Breast epithelium (tissue), 4 donors: ENCODE measurements around the gene DDX56. TPM values are rescaled to one million over a fixed set of nuclear protein-coding genes. Genes with fewer than 3 reads are reported as not detected.

ENCODE experiments used
- DNase-seq, 2 donors: peaks; one replicate each; pipeline ENCODE4 v3.0.0-alpha.2; 2019; ENCODE audit warnings: low spot score in 2 of 2
- H3K27ac ChIP-seq, 2 donors: fragments of 200-600 bp; sonication (generic) in 1 of 2; one replicate each; pipeline ENCODE4 v1.5.1; 2016 to 2019; ENCODE audit warnings: mild to moderate bottlenecking in 1 of 2
- H3K27me3 ChIP-seq, 2 donors: fragments of 200-600 bp; sonication (generic) in 1 of 2; one replicate each; pipeline versions ENCODE4 v1.5.1 to v1.6.0; 2017 to 2019; ENCODE audit warnings: control low read depth in 1 of 2, mild to moderate bottlenecking in 1 of 2
- H3K36me3 ChIP-seq: fragments of 200-600 bp; one replicate; pipeline ENCODE4 v1.5.1; 2019
- H3K4me1 ChIP-seq, 2 donors: fragments of 200-600 bp; sonication (generic); one replicate each; pipeline ENCODE4 v1.5.1; 2016 to 2019; ENCODE audit warnings: control low read depth in 1 of 2
- H3K4me3 ChIP-seq, 3 donors: fragments of 200-600 bp; sonication (generic); 1 replicate in 2 of 3; 2 replicates in 1 of 3; pipeline ENCODE4 v1.5.1; 2016 to 2019; ENCODE audit warnings: mild to moderate bottlenecking in 3 of 3, moderate library complexity in 2 of 3
- H3K9me3 ChIP-seq, 2 donors: fragments of 200-600 bp; sonication (generic) in 1 of 2; one replicate each; pipeline ENCODE4 v1.5.1; 2016 to 2019; ENCODE audit warnings: control low read depth in 1 of 2
- POLR2A ChIP-seq: fragments of 450-650 bp; IDR thresholded peaks from one replicate; pipeline ENCODE4 v1.6.1; 2016; ENCODE audit warnings: antibody characterized with exemption, mild to moderate bottlenecking, moderate library complexity
- POLR2AphosphoS5 ChIP-seq, 3 donors: sonication (generic); formaldehyde crosslinking; IDR thresholded peaks; one replicate each; pipeline ENCODE4 v1.6.1; 2017; ENCODE audit warnings: antibody characterized with exemption in 3 of 3
- intact Hi-C: fragments of 100-400 bp; cut with DNase I; formaldehyde crosslinking; loops from one replicate; pipeline ENCODE4 v1.15.1; 2023; ENCODE audit warnings: low total_unique reads
- total RNA-seq, 3 donors: library from RNA; depleted of rRNA; stranded (reverse); fragments of >200 nt; gene quantifications; one replicate each; pipeline ENCODE4 v1.1.0, GENCODE V29; 2016
- TF ChIP-seq, protein P1 (sequence below), 3 donors: fragments of 450-650 bp; IDR thresholded peaks; one replicate each; pipeline ENCODE4 v1.5.1; 2016 to 2017; ENCODE audit warnings: antibody characterized with exemption in 3 of 3, mild to moderate bottlenecking in 3 of 3, moderate library complexity in 3 of 3

DDX56 gene, protein sequence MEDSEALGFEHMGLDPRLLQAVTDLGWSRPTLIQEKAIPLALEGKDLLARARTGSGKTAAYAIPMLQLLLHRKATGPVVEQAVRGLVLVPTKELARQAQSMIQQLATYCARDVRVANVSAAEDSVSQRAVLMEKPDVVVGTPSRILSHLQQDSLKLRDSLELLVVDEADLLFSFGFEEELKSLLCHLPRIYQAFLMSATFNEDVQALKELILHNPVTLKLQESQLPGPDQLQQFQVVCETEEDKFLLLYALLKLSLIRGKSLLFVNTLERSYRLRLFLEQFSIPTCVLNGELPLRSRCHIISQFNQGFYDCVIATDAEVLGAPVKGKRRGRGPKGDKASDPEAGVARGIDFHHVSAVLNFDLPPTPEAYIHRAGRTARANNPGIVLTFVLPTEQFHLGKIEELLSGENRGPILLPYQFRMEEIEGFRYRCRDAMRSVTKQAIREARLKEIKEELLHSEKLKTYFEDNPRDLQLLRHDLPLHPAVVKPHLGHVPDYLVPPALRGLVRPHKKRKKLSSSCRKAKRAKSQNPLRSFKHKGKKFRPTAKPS
- 10 to 100 TPM; 48.6 to 61.9 (median 61.8) TPM for total RNA-seq

DNA sequence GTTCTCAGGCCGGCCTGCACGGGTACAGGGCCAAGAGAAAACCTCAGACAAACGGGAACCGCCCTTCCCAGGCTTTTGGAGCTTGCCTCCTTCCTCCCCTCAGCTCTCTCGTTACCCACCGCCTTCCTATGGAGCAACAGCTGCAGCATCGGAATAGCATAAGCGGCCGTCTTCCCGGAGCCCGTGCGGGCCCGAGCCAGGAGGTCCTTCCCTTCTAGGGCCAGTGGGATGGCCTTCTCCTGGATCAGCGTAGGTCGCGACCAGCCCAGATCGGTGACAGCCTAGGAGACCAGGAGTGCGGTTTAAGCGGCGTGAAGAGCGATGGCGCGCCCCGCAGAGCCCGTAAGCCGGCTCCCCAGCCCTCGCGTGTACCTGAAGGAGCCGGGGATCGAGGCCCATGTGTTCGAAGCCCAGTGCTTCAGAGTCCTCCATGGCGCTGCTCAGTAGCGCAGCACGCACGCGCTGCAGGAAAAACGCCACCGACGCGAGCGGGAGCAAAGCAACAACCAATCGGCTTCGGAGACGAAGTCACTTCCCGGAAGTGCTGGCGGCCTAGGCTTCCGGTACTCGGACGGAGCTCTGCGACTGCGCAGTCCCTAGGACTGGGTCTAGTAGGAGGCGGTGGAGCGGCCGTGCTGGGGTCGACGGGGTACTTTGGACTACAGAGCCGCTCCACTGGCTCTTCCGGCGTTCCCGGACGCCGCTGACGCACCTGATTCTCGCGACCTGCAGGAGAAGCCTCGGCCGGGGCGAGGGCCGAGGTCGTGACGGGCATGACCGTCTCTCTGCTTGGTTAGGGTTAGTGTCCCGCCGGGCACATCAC lies at the start of gene DDX56:
DDX56 (minus strand) TSS at position 445 of the 823 bp plus-strand sequence; CDS start at position 432, 13 bp downstream.
- Histone ChIP-seq H3K4me1 (peaks cover 0 to 14% of the 10 kb centered on the region in 2 donors), H3K36me3 (peaks cover 26% of the 10 kb centered on the region), H3K27ac (peak within 1 kb of the TSS; percentile 92 to 95), H3K9me3 (no peaks in the 10 kb centered on the region), H3K27me3 (no peaks in the 10 kb centered on the region), H3K4me3 (peak within 1 kb of the TSS; percentile 84 to 92 (median 90))
- intact Hi-C loops, result no loop called here
- peak; percentile 89 to 94 (median 90) for TF ChIP-seq POLR2AphosphoS5 (IDR thresholded peaks at IDR 0.05)
- peak; percentile 82 for TF ChIP-seq POLR2A
- TF ChIP-seq, protein P1, sequence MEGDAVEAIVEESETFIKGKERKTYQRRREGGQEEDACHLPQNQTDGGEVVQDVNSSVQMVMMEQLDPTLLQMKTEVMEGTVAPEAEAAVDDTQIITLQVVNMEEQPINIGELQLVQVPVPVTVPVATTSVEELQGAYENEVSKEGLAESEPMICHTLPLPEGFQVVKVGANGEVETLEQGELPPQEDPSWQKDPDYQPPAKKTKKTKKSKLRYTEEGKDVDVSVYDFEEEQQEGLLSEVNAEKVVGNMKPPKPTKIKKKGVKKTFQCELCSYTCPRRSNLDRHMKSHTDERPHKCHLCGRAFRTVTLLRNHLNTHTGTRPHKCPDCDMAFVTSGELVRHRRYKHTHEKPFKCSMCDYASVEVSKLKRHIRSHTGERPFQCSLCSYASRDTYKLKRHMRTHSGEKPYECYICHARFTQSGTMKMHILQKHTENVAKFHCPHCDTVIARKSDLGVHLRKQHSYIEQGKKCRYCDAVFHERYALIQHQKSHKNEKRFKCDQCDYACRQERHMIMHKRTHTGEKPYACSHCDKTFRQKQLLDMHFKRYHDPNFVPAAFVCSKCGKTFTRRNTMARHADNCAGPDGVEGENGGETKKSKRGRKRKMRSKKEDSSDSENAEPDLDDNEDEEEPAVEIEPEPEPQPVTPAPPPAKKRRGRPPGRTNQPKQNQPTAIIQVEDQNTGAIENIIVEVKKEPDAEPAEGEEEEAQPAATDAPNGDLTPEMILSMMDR (IDR thresholded peaks at IDR 0.05), result no peak
- peak; percentile 87 to 90 for DNase-seq

DNA sequence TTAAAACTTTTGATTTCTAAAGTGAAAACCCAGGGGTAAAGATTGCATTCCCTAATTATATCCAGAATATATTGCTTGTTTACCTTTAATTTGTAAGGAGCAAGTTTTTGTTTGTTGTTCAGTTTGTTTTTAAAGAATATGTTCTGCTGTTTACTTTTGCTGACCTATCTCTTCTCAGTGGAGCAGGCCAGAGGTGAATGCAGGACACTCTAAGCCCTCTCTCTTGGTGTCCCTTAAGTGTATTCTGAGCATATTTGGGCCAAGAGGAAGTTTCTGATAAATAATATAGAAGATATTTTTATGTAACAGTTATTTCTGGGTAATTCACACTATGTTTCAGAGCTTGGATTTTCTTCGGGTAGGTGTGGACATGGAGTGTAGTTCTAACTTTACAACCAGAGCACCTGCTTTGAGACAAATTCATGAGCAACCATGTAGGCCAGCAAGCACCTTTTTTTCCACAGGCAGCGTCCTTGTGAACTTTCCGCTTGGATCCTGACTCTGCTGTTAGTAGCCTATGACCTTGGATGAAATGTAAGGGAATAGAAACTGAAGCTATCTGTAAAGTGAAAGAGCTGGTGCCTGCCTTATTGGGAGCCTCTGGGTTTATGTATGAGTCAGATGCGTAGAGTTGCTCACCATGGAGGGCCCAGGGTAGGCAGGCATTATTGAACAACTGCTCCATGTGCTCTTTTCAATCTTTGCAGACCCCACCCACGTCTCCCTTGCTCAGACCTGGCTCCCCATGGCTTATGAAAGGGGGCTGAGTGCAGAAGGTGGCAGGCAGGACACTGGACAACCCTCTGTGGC lies 48.8 kb upstream of the DDX56 start:
- no peak overlapping the region for H3K4me3 ChIP-seq
- no peaks in the 10 kb centered on the region for H3K4me1 ChIP-seq
- intact Hi-C loops, result no loop called here
- TF ChIP-seq, protein P1 (IDR thresholded peaks at IDR 0.05), result no peak
- TF ChIP-seq POLR2A, result no peak
- no peak for TF ChIP-seq POLR2AphosphoS5 (IDR thresholded peaks at IDR 0.05)
- peak overlapping the region in 1 of 2 donors; percentile 4 for H3K27ac ChIP-seq
- no peaks in the 10 kb centered on the region for H3K36me3 ChIP-seq
- H3K27me3 ChIP-seq, result no peaks in the 10 kb centered on the region
- H3K9me3 ChIP-seq, result no peaks in the 10 kb centered on the region
- no peak for DNase-seq

DNA sequence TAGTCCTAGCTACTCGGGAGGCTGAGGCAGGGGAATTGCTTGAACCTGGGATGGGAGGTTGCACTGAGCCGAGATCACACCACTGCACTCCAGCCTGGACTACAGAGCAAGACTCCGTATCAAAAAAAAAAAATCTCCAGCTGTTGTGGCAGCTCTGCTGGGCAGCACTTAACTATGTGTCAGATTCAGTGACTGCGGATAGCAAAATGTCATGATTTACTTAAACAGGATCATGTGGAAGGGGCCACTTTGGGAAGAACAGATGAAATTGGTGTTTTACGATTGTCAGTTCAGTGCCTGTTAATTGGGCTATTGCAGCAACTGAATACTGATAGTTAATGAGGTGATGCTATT lies 48.0 kb upstream of the DDX56 start:
- H3K9me3 ChIP-seq, result no peaks in the 10 kb centered on the region
- no peak for DNase-seq
- H3K4me3 ChIP-seq, result no peak overlapping the region
- H3K27me3 ChIP-seq, result no peaks in the 10 kb centered on the region
- H3K27ac ChIP-seq, result no peak overlapping the region
- no peaks in the 10 kb centered on the region for H3K36me3 ChIP-seq
- intact Hi-C loops, result no loop called here
- TF ChIP-seq POLR2A (no peak), POLR2AphosphoS5 (IDR thresholded peaks at IDR 0.05) (no peak)
- TF ChIP-seq, protein P1 (IDR thresholded peaks at IDR 0.05), result no peak
- no peaks in the 10 kb centered on the region for H3K4me1 ChIP-seq

DNA sequence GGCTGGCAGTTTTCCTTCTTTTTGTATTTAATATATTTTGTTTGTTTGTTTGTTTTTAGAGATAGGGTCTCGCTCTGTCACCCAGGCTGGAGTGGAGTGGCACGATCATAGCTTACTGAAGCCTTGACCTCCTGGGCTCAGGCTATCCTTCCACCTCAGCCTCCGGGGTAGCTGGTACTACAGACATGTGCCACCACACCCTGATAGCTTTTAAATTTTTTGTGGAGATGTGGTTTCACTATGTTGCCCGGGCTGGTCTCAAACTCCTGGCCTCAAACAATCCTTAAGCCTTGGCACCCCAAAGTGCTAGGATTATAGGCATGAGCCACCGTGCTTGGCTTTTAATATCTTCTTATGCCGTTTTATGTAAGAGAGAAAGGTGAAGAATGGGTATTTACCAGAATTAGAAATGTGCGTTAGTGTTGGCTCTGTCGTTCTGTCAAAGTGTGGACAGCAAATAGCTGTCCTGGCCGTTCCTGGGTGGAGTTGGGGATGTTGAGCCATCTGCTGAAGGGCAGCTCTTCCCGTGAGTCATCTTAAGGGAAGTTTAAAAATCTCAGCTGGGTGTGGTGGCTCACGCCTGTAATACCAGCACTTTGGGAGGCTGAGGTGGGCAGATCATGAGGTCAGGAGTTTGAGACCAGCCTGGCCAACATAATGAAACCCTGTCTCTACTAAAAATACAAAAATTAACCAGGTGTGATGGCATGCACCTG lies 47.5 kb upstream of the DDX56 start:
- DNase-seq, result no peak
- no peak overlapping the region for H3K4me3 ChIP-seq
- TF ChIP-seq POLR2A (no peak), POLR2AphosphoS5 (IDR thresholded peaks at IDR 0.05) (no peak)
- TF ChIP-seq, protein P1 (IDR thresholded peaks at IDR 0.05), result no peak
- H3K27ac ChIP-seq, result no peak overlapping the region
- no peaks in the 10 kb centered on the region for H3K4me1 ChIP-seq
- no peaks in the 10 kb centered on the region for H3K9me3 ChIP-seq
- H3K36me3 ChIP-seq, result no peaks in the 10 kb centered on the region
- intact Hi-C loops, result no loop called here
- no peaks in the 10 kb centered on the region for H3K27me3 ChIP-seq
